Caco-2 (cell line): ENCODE measurements around the gene FOXP1. TPM values are rescaled to one million over a fixed set of nuclear protein-coding genes. Genes with fewer than 3 reads are reported as not detected.

Experiments
- BruUV-seq: library from RNA; stranded (reverse); fragments of 400-500 nt; replicated peaks from 2 replicates; lab custom pipeline; 2021; lab: Mats Ljungman, UMichigan
- CTCF ChIA-PET: fragments of 300-600 bp; sonication (Branson Sonifier 250); formaldehyde crosslinking; loops from one replicate; lab custom pipeline; 2022; ENCODE audit warnings: antibody characterized with exemption; lab: Charles Lee
- POLR2A ChIA-PET: fragments of 300-600 bp; sonication (Branson Sonifier 250); formaldehyde crosslinking; loops from one replicate; lab custom pipeline; 2022; ENCODE audit warnings: antibody characterized with exemption; lab: Charles Lee
- DNase-seq, 2 experiments: peaks; one replicate each; pipeline versions ENCODE4 v3.0.0 to v3.0.0-alpha.2; 2020 to 2022
- H3K27me3 ChIP-seq: replicated peaks from 2 replicates; pipeline ENCODE4 v1.6.0; 2011; ENCODE audit warnings: low read length; ENCODE audit not compliant: control insufficient read depth, insufficient read depth
- H3K36me3 ChIP-seq: 2 replicates; pipeline ENCODE4 v1.5.1; 2011; ENCODE audit warnings: low read length; ENCODE audit not compliant: control insufficient read depth, insufficient read depth
- H3K4me1 ChIP-seq: fragments of 250-450 bp; sonication (Bioruptor Pico); 2 replicates; pipeline ENCODE4 v1.5.1; 2020; ENCODE audit warnings: mild to moderate bottlenecking
- H3K4me3 ChIP-seq: 2 replicates; pipeline ENCODE4 v1.5.1; 2011; ENCODE audit warnings: low read depth, mild to moderate bottlenecking, control low read depth, low read length
- H3K9me3 ChIP-seq: fragments of 250-450 bp; sonication (Bioruptor Pico); 2 replicates; pipeline ENCODE4 v1.5.1; 2020; ENCODE audit warnings: mild to moderate bottlenecking, moderate library complexity
- H3K27ac Mint-ChIP-seq: one replicate; pipeline ENCODE4 v1.8.0; 2022; ENCODE audit warnings: mixed read lengths; ENCODE audit not compliant: unreplicated experiment
- H3K27me3 Mint-ChIP-seq: one replicate; pipeline ENCODE4 v1.8.0; 2022; ENCODE audit warnings: mixed read lengths; ENCODE audit not compliant: insufficient read depth, unreplicated experiment
- H3K36me3 Mint-ChIP-seq: one replicate; pipeline ENCODE4 v1.8.0; 2022; ENCODE audit warnings: mild to moderate bottlenecking, mixed read lengths; ENCODE audit not compliant: insufficient read depth, unreplicated experiment
- H3K4me1 Mint-ChIP-seq: one replicate; pipeline ENCODE4 v1.8.0; 2022; ENCODE audit warnings: low read depth, mixed read lengths; ENCODE audit not compliant: unreplicated experiment
- H3K4me3 Mint-ChIP-seq: one replicate; pipeline ENCODE4 v1.8.0; 2022; ENCODE audit warnings: mild to moderate bottlenecking, moderate library complexity, mixed read lengths; ENCODE audit not compliant: unreplicated experiment
- H3K9me3 Mint-ChIP-seq: one replicate; pipeline ENCODE4 v1.8.0; 2022; ENCODE audit warnings: mixed read lengths; ENCODE audit not compliant: unreplicated experiment
- CTCF ChIP-seq, 2 experiments: fragments of 200-600 bp in 1 of 2; IDR thresholded peaks; 1 replicate in 1 of 2; 2 replicates in 1 of 2; pipeline versions ENCODE4 v1.5.1 to v1.8.0; 2011 to 2022; ENCODE audit warnings: antibody characterized with exemption in 1 of 2, control low read depth in 1 of 2, inconsistent platforms in 1 of 2, low read depth in 1 of 2, low read length in 1 of 2, mild to moderate bottlenecking in 1 of 2, moderate library complexity in 1 of 2; ENCODE audit not compliant: insufficient read depth in 1 of 2, severe bottlenecking in 1 of 2, unreplicated experiment in 1 of 2
- intact Hi-C: fragments of 100-400 bp; cut with micrococcal nuclease; formaldehyde crosslinking; loops from one replicate; pipeline ENCODE4 v1.10.0; 2022; ENCODE audit not compliant: unreplicated experiment
- total RNA-seq: library from RNA; stranded (reverse); gene quantifications from 2 replicates; pipeline ENCODE4 v1.2.3, GENCODE V29; 2022

The FOXP1 gene
- total RNA-seq, 1 experiment from 2014 or later = 131 TPM

GRCh38 chr3:71172951-71173350, 410.6 kb downstream of the FOXP1 start:
- TF ChIP-seq CTCF (IDR thresholded peaks at IDR 0.05; ENCODE audit: insufficient read depth in 1 of 2, low read depth in 1 of 2, low read length in 1 of 2, severe bottlenecking in 1 of 2, unreplicated experiment in 1 of 2) = no peak
- Histone ChIP-seq H3K27me3 (no peaks in the 10 kb centered on the region), H3K4me1 (peaks cover 95% of the 10 kb centered on the region), H3K4me3 (no peak overlapping the region), H3K9me3 (no peaks in the 10 kb centered on the region), H3K36me3 (no peaks in the 10 kb centered on the region; the same call in 1 of the 2 replicates)
- no peaks in the 10 kb centered on the region for H3K27me3 Mint-ChIP-seq
- ChIA-PET POLR2A (no interaction called here), CTCF (no interaction called here)
- intact Hi-C loops = loop anchor here (1.0 to 2.0 kb wide), 3 partner anchors 35 to 82 kb away; no protein-coding TSS in a partner anchor
- H3K4me1 Mint-ChIP-seq = peaks cover 78% of the 10 kb centered on the region
- no peaks in the 10 kb centered on the region for H3K9me3 Mint-ChIP-seq
- peak overlapping the region; percentile 81 for H3K27ac Mint-ChIP-seq
- no TSS peak for BruUV-seq
- DNase-seq = peak in 1 of 2 experiments; percentile 62
- peak overlapping the region; percentile 42 for H3K4me3 Mint-ChIP-seq
- peaks cover 24% of the 10 kb centered on the region for H3K36me3 Mint-ChIP-seq

GRCh38 chr3:71172189-71172588, 411.3 kb downstream of the FOXP1 start:
- H3K27me3 ChIP-seq = no peaks in the 10 kb centered on the region
- H3K4me1 Mint-ChIP-seq = peaks cover 77% of the 10 kb centered on the region
- CTCF ChIA-PET = no interaction called here
- intact Hi-C loops = loop anchor here (2.0 kb wide), 1 partner anchor 83 kb away; no protein-coding TSS in a partner anchor
- H3K36me3 Mint-ChIP-seq = peaks cover 24% of the 10 kb centered on the region
- H3K9me3 ChIP-seq = no peaks in the 10 kb centered on the region
- H3K4me3 Mint-ChIP-seq = peak overlapping the region; percentile 42
- POLR2A ChIA-PET = no interaction called here
- peaks cover 100% of the 10 kb centered on the region for H3K4me1 ChIP-seq
- H3K9me3 Mint-ChIP-seq = no peaks in the 10 kb centered on the region
- no peak for TF ChIP-seq CTCF (IDR thresholded peaks at IDR 0.05; ENCODE audit: insufficient read depth in 1 of 2, low read depth in 1 of 2, low read length in 1 of 2, severe bottlenecking in 1 of 2, unreplicated experiment in 1 of 2)
- H3K36me3 ChIP-seq = no peaks in the 10 kb centered on the region; the same call in 1 of the 2 replicates
- BruUV-seq = no TSS peak
- H3K4me3 ChIP-seq = no peak overlapping the region
- no peaks in the 10 kb centered on the region for H3K27me3 Mint-ChIP-seq
- H3K27ac Mint-ChIP-seq = peak overlapping the region; percentile 81
- no peak for DNase-seq

- ChIA-PET CTCF (no interaction called here), POLR2A (no interaction called here)
- no TSS peak for BruUV-seq
- intact Hi-C loops = no loop called here
- H3K9me3 Mint-ChIP-seq = no peaks in the 10 kb centered on the region
- DNase-seq = no peak
- H3K36me3 Mint-ChIP-seq = peaks cover 22% of the 10 kb centered on the region
- no peak for TF ChIP-seq CTCF (IDR thresholded peaks at IDR 0.05; ENCODE audit: insufficient read depth in 1 of 2, low read depth in 1 of 2, low read length in 1 of 2, severe bottlenecking in 1 of 2, unreplicated experiment in 1 of 2)
- Histone ChIP-seq H3K27me3 (no peaks in the 10 kb centered on the region), H3K4me1 (peaks cover 100% of the 10 kb centered on the region), H3K9me3 (no peaks in the 10 kb centered on the region), H3K36me3 (no peaks in the 10 kb centered on the region; the same call in 1 of the 2 replicates), H3K4me3 (no peak overlapping the region)
- peaks cover 77% of the 10 kb centered on the region for H3K4me1 Mint-ChIP-seq
- peak overlapping the region; percentile 30 for H3K4me3 Mint-ChIP-seq
- no peaks in the 10 kb centered on the region for H3K27me3 Mint-ChIP-seq
- H3K27ac Mint-ChIP-seq = peak overlapping the region; percentile 78
Observed at GRCh38 chr3:71171247-71171646, 412.3 kb downstream of the FOXP1 start.
